ENCODE data around the gene PAIP2. TPM values are rescaled to one million over a fixed set of nuclear protein-coding genes. Genes with fewer than 3 reads are reported as not detected.

The PAIP2 gene
- total and polyA plus RNA-seq, 9 donors = 68.4 to 142 (median 104) TPM

- WGBS, 3 donors = 28 to 32% (median 29%) methylated on average over 2 of the region's 2 CpGs
- no peaks in the 10 kb centered on the region for H3K27me3 ChIP-seq
- DNase-seq = no peak
- H3K4me3 ChIP-seq = no peak overlapping the region
- H3K27ac ChIP-seq = no peak overlapping the region
- TF ChIP-seq POLR2A (IDR thresholded peaks at IDR 0.05) (no peak), EP300 (IDR thresholded peaks at IDR 0.05) (no peak), CTCF (IDR thresholded peaks at IDR 0.05) (no peak)
- H3K9me3 ChIP-seq = no peaks in the 10 kb centered on the region
- intact Hi-C loops (cut with DNase I) = loop anchor here in 1 of 4 donors (5.0 kb wide), 1 partner anchor 45 kb away; the partner anchor contains the start of gene PAIP2
- peaks cover 24% of the 10 kb centered on the region for H3K4me1 ChIP-seq (ENCODE audit: insufficient read depth)
- no peaks in the 10 kb centered on the region for H3K36me3 ChIP-seq
Observed at GRCh38 chr5:139297439-139298133, 44.1 kb upstream of the PAIP2 start.

GRCh38 chr5:139298242-139298641 lies 43.4 kb upstream of the PAIP2 start:
- no peak for TF ChIP-seq EP300 (IDR thresholded peaks at IDR 0.05)
- TF ChIP-seq CTCF (IDR thresholded peaks at IDR 0.05) = no peak
- no peak for TF ChIP-seq POLR2A (IDR thresholded peaks at IDR 0.05)
- Histone ChIP-seq H3K27me3 (no peaks in the 10 kb centered on the region), H3K27ac (no peak overlapping the region), H3K36me3 (no peaks in the 10 kb centered on the region), H3K4me1 (ENCODE audit: insufficient read depth) (peaks cover 25% of the 10 kb centered on the region), H3K9me3 (no peaks in the 10 kb centered on the region), H3K4me3 (no peak overlapping the region)
- intact Hi-C loops (cut with DNase I) = loop anchor here in 1 of 4 donors (5.0 kb wide), 1 partner anchor 44 kb away; the partner anchor contains the start of gene PAIP2
- DNase-seq = no peak
- WGBS, 3 donors = 30 to 56% (median 51%) methylated on average over 11 of the region's 11 CpGs

GRCh38 chr5:139299486-139299885 lies 42.2 kb upstream of the PAIP2 start:
- peaks cover 31% of the 10 kb centered on the region for H3K4me1 ChIP-seq (ENCODE audit: insufficient read depth)
- 43 to 50% (median 43%) methylated on average over 4 of the region's 4 CpGs for WGBS, 3 donors
- intact Hi-C loops (cut with DNase I) = loop anchor here in 1 of 4 donors (5.0 kb wide), 1 partner anchor 43 kb away; the partner anchor contains the start of gene PAIP2
- H3K4me3 ChIP-seq = no peak overlapping the region
- no peaks in the 10 kb centered on the region for H3K9me3 ChIP-seq
- H3K27ac ChIP-seq = no peak overlapping the region
- no peak for DNase-seq
- no peaks in the 10 kb centered on the region for H3K36me3 ChIP-seq
- no peak for TF ChIP-seq CTCF (IDR thresholded peaks at IDR 0.05)
- H3K27me3 ChIP-seq = no peaks in the 10 kb centered on the region

- H3K36me3 ChIP-seq = no peaks in the 10 kb centered on the region
- H3K4me1 ChIP-seq (ENCODE audit: insufficient read depth) = peaks cover 29% of the 10 kb centered on the region
- DNase-seq = no peak
- TF ChIP-seq POLR2A (IDR thresholded peaks at IDR 0.05) (no peak), EP300 (IDR thresholded peaks at IDR 0.05) (no peak), CTCF (IDR thresholded peaks at IDR 0.05) (no peak)
- 52 to 64% (median 56%) methylated on average over 7 of the region's 7 CpGs for WGBS, 3 donors
- H3K27ac ChIP-seq = no peak overlapping the region
- intact Hi-C loops (cut with DNase I) = no loop called here
- H3K27me3 ChIP-seq = no peaks in the 10 kb centered on the region
- no peak overlapping the region for H3K4me3 ChIP-seq
- no peaks in the 10 kb centered on the region for H3K9me3 ChIP-seq
Observed at GRCh38 chr5:139301808-139302499, 39.7 kb upstream of the PAIP2 start.

All from ovary (tissue), 9 donors.